Erythroblast (primary cell): ENCODE measurements around the gene HPCAL1.

ENCODE experiments used
- GATA1 ChIP-seq: IDR thresholded peaks from 2 replicates; pipeline ENCODE4 v1.6.1; 2011; ENCODE audit warnings: low read depth, mild to moderate bottlenecking, control low read depth, low read length, moderate library complexity
- POLR2A ChIP-seq: IDR thresholded peaks from 2 replicates; pipeline ENCODE4 v1.6.1; 2011; ENCODE audit warnings: mild to moderate bottlenecking, low read length

DNA sequence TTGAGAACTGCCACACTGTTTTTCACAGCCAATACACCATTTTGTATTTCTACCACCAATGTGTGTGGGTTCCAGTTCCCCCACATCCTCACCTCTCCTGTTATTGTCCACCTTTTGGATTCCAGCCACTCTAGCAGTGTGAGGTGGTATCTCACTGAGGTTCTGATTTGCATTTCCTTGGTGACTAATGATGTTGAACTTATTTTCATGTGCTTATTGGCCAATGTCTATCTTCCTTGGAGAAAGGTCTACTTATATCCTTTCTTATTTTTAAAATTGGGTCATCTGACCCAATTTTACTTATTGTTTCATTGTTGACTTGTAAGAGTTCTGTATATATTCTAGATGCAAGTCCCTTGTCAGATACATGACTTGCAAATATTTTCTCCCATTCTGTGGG, 9.1 kb upstream of the HPCAL1 start:
- TF ChIP-seq POLR2A (no peak), GATA1 (no peak)
